ENCODE results near the gene XKR3.

- TF ChIP-seq CTCF (conservative IDR thresholded peaks at IDR 0.05) (no peak), EZH2 (IDR thresholded peaks at IDR 0.05; ENCODE audit: low read depth) (no peak)
Observed at GRCh38 chr22:16824716-16825687, at the start of gene XKR3.

Measured in PC-9 (cell line).